ENCODE data around the gene MECP2.

Gene MECP2

DNA sequence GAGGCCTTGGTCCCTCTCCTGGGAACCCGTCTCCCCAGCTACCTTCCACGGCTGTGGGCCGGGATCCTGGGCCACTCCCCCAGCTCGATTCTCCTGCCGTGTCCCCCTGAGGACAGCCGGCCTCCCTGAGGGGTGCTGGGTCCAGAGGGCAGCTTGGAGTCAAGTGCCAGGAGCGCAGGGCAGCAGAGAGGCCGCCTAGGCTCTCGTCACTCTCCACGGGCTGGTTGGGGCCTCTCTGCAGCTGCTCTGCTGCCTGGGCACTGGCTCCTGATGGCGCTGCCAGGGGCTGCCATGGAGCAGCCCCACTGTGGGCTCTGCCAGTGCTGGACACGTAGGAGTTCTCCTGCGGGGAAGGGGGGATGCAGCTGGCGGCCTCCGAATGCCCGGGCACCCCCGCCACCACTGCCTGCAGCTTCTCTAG is 84.5 kb downstream of the MECP2 start:
- WGBS (ENCODE audit: extremely low coverage, insufficient coverage, insufficient read length), result no CpG with 5 or more reads among the region's 17 CpGs
- no peak overlapping the region for H2BK12ac ChIP-seq (ENCODE audit: low read length)
- no peak overlapping the region for H3K23ac ChIP-seq (ENCODE audit: low read length)
- no peak overlapping the region for H3K14ac ChIP-seq (ENCODE audit: low read length)
- H2AK5ac ChIP-seq (ENCODE audit: low read length), result no peak overlapping the region
- H3K27ac ChIP-seq (ENCODE audit: low read depth, low read length), result no peak overlapping the region
- H3K4me2 ChIP-seq (ENCODE audit: low read length), result no peak overlapping the region
- no peak for DNase-seq
- H3K9ac ChIP-seq (ENCODE audit: low read length), result no peak overlapping the region
- no peak overlapping the region for H2AFZ ChIP-seq (ENCODE audit: insufficient read depth, low read length, poor library complexity)
- peaks cover 8 to 14% of the 10 kb centered on the region in 2 experiments for H3K4me1 ChIP-seq (ENCODE audit: control insufficient read depth in 1 of 2, insufficient read depth in 2 of 2, low read length in 2 of 2)
- H4K8ac ChIP-seq (ENCODE audit: low read depth, low read length), result no peak overlapping the region
- H3K79me1 ChIP-seq (ENCODE audit: low read length), result peaks cover 2% of the 10 kb centered on the region
- peaks cover 33 to 42% of the 10 kb centered on the region in 2 experiments for H3K36me3 ChIP-seq (ENCODE audit: control insufficient read depth in 1 of 2, insufficient read depth in 2 of 2, low read length in 2 of 2)
- no peak overlapping the region for H3K4ac ChIP-seq (ENCODE audit: low read depth, low read length)
- no peak overlapping the region for H2BK5ac ChIP-seq (ENCODE audit: low read depth, low read length, poor library complexity)
- H4K91ac ChIP-seq (ENCODE audit: low read depth, low read length), result no peak overlapping the region
- H4K12ac ChIP-seq (ENCODE audit: low read depth, low read length), result no peak overlapping the region
- H3K18ac ChIP-seq (ENCODE audit: low read length), result no peak overlapping the region
- no peaks in the 10 kb centered on the region for H3K27me3 ChIP-seq (ENCODE audit: insufficient read depth, low read length)
- H2BK120ac ChIP-seq (ENCODE audit: insufficient read depth, low read length, poor library complexity), result no peak overlapping the region
- H3K79me2 ChIP-seq (ENCODE audit: control insufficient read depth, insufficient read depth, low read length, poor library complexity), result no peaks in the 10 kb centered on the region
- no peaks in the 10 kb centered on the region for H3K9me3 ChIP-seq (ENCODE audit: insufficient read depth, low read depth, low read length)
- no peak overlapping the region for H3K4me3 ChIP-seq (ENCODE audit: low read depth, low read length)

DNA sequence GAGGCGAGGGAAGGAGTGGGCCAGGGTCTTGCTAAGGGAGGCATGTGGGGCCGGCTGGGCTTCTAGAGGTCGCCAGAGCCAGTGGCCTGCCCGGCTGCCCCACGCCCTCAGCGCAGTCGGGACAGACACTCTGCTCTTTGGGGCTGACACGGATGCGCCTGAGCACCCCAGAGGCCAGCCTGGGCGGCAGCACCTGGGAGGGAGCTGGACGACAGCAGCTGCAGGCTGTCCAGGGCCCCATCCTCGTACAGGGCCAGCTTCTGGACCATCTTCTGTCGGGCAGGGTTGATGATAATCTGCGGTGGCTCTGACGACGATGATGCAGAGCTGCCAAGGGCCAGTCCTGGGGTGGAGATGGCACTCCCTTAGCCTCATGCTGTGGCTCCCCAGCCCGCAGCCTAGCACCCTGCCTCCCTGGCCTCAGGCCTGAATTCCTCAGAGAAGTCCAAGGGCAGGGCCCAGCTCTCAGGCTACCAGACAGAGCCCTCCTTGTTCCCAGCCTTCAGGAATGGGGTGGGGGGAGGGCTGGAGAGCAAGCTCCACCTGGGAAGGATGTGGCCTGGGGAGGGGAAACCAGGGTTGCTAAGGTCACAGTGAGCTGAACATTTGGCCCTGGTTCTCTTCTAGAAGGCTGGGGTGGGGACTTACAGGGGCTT is 85.1 kb downstream of the MECP2 start:
- no peak overlapping the region for H4K8ac ChIP-seq (ENCODE audit: low read depth, low read length)
- H3K79me1 ChIP-seq (ENCODE audit: low read length), result peaks cover 2% of the 10 kb centered on the region
- no peak overlapping the region for H3K9ac ChIP-seq (ENCODE audit: low read length)
- H3K4me1 ChIP-seq (ENCODE audit: control insufficient read depth in 1 of 2, insufficient read depth in 2 of 2, low read length in 2 of 2), result peaks cover 8 to 14% of the 10 kb centered on the region in 2 experiments
- H4K91ac ChIP-seq (ENCODE audit: low read depth, low read length), result no peak overlapping the region
- no peak overlapping the region for H2BK5ac ChIP-seq (ENCODE audit: low read depth, low read length, poor library complexity)
- no peak overlapping the region for H3K4ac ChIP-seq (ENCODE audit: low read depth, low read length)
- no peak overlapping the region for H3K4me2 ChIP-seq (ENCODE audit: low read length)
- peak overlapping the region; percentile 54 for H4K12ac ChIP-seq (ENCODE audit: low read depth, low read length)
- no peak overlapping the region for H2AFZ ChIP-seq (ENCODE audit: insufficient read depth, low read length, poor library complexity)
- H3K23ac ChIP-seq (ENCODE audit: low read length), result no peak overlapping the region
- H3K4me3 ChIP-seq (ENCODE audit: low read depth, low read length), result no peak overlapping the region
- H2BK12ac ChIP-seq (ENCODE audit: low read length), result peak overlapping the region; percentile 68
- no peaks in the 10 kb centered on the region for H3K79me2 ChIP-seq (ENCODE audit: control insufficient read depth, insufficient read depth, low read length, poor library complexity)
- peak overlapping the region; percentile 67 for H2AK5ac ChIP-seq (ENCODE audit: low read length)
- no peak overlapping the region for H2BK120ac ChIP-seq (ENCODE audit: insufficient read depth, low read length, poor library complexity)
- no peak overlapping the region for H3K14ac ChIP-seq (ENCODE audit: low read length)
- H3K27me3 ChIP-seq (ENCODE audit: insufficient read depth, low read length), result no peaks in the 10 kb centered on the region
- no CpG with 5 or more reads among the region's 17 CpGs for WGBS (ENCODE audit: extremely low coverage, insufficient coverage, insufficient read length)
- peak overlapping the region; percentile 23 for H3K27ac ChIP-seq (ENCODE audit: low read depth, low read length)
- peak overlapping the region; percentile 67 for H3K18ac ChIP-seq (ENCODE audit: low read length)
- no peaks in the 10 kb centered on the region for H3K9me3 ChIP-seq (ENCODE audit: insufficient read depth, low read depth, low read length)
- H3K36me3 ChIP-seq (ENCODE audit: control insufficient read depth in 1 of 2, insufficient read depth in 2 of 2, low read length in 2 of 2), result peaks cover 35 to 39% of the 10 kb centered on the region in 2 experiments
- DNase-seq, result peak; percentile 34 to 50

DNA sequence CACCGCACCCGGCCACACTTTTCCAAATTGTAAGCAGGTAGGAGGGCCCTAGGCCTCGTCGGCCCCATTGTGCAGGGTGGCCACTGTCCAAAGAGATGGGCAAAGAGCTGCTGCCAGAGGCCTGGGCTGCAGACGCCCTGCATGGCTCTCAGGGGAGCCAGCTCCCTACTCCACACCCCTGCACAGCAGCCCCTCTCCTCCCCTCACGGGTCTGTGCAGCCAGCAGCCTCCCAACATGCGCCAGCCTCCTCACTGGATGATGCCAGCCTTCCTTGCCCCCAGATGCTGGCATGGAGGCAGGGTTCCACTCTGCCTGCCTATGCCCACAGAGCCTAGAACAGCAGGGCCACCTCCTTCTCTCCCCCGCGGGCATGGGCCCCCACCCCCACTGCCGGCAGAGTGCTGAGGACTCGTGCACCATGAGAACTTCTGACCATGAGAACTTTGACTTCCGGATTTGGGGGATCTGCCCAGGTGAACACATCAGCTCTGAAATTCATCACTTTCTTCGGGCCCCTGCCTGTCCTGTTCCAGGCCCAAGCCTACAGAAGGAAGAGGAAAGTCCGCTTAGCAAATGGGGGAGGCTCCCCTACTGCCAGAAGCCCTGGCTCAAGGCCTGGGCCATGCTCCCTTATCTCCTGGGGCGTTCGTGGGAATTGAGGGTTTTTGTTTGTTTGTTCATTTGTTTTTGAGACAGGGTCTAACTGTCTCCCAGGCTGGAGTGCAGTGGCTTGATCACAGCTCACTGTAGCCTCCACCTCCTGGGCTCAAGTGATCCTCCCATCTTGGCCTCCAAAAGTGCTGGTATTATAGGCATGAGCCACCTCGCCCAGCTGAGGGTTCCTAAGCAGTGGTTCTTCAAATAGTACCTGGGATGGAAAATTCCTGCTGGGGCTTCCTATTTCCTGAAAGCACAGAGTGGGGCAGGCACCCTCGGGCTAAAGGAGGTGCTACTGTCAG is 85.9 kb downstream of the MECP2 start:
- WGBS (ENCODE audit: extremely low coverage, insufficient coverage, insufficient read length), result no CpG with 5 or more reads among the region's 18 CpGs
- Histone ChIP-seq H3K4me3 (ENCODE audit: low read depth, low read length) (no peak overlapping the region), H2AK5ac (ENCODE audit: low read length) (peak overlapping the region; percentile 67)

DNA sequence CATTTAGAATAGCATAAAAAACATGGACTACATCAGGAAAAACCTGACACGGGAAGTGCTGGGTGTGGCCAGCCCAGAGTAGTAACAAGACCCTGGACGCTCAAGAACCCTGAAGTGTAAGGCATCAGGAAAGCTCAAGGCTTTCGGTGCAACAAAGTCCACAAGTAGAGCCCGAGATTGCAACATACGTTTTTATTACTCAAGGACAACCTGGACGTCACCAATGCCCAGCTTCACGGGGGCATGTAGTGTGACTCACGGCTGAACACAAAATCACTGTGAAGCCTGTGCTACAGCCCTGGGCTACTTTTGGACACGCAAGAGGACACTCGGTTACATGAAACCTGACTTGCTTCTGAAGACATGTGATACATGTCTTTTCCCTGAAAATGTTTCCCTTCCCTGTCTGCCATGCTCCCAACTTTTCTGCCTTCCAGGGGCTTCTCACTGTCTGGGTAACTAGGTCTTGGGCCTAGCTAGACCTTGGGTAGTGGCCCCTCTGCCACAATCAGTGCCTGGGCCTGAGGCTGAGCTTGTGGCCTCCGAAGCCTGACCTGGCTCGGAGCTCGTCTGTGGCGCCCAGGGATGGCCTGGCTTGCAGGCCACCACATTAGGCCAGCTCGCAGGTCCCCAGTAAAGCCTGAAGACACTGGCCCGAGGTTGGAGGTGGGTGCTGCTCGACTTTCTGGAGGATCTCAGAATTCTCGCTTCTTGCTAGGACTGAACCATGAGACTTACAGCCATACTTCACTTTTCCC is 87.0 kb downstream of the MECP2 start:
- Histone ChIP-seq H3K4me2 (ENCODE audit: low read length) (no peak overlapping the region), H3K27ac (ENCODE audit: low read depth, low read length) (no peak overlapping the region), H3K4me1 (ENCODE audit: control insufficient read depth in 1 of 2, insufficient read depth in 2 of 2, low read length in 2 of 2) (peaks cover 8 to 14% of the 10 kb centered on the region in 2 experiments), H3K4ac (ENCODE audit: low read depth, low read length) (no peak overlapping the region), H4K8ac (ENCODE audit: low read depth, low read length) (no peak overlapping the region), H2BK12ac (ENCODE audit: low read length) (no peak overlapping the region), H2BK120ac (ENCODE audit: insufficient read depth, low read length, poor library complexity) (no peak overlapping the region), H3K79me1 (ENCODE audit: low read length) (peaks cover 2% of the 10 kb centered on the region), H3K79me2 (ENCODE audit: control insufficient read depth, insufficient read depth, low read length, poor library complexity) (no peaks in the 10 kb centered on the region), H3K9ac (ENCODE audit: low read length) (no peak overlapping the region), H3K23ac (ENCODE audit: low read length) (no peak overlapping the region), H2AFZ (ENCODE audit: insufficient read depth, low read length, poor library complexity) (no peak overlapping the region), H3K9me3 (ENCODE audit: insufficient read depth, low read depth, low read length) (no peaks in the 10 kb centered on the region), H3K4me3 (ENCODE audit: low read depth, low read length) (no peak overlapping the region), H4K91ac (ENCODE audit: low read depth, low read length) (no peak overlapping the region), H3K36me3 (ENCODE audit: control insufficient read depth in 1 of 2, insufficient read depth in 2 of 2, low read length in 2 of 2) (peaks cover 20 to 24% of the 10 kb centered on the region in 2 experiments), H3K14ac (ENCODE audit: low read length) (no peak overlapping the region), H4K12ac (ENCODE audit: low read depth, low read length) (no peak overlapping the region), H2AK5ac (ENCODE audit: low read length) (no peak overlapping the region), H3K18ac (ENCODE audit: low read length) (no peak overlapping the region), H3K27me3 (ENCODE audit: insufficient read depth, low read length) (no peaks in the 10 kb centered on the region), H2BK5ac (ENCODE audit: low read depth, low read length, poor library complexity) (no peak overlapping the region)
- DNase-seq, result peak; percentile 55 to 73
- no CpG with 5 or more reads among the region's 18 CpGs for WGBS (ENCODE audit: extremely low coverage, insufficient coverage, insufficient read length)

More for the DNA sequence above, 85.9 kb downstream of the MECP2 start:
- H3K79me1 ChIP-seq (ENCODE audit: low read length), result peaks cover 2% of the 10 kb centered on the region
- no peak overlapping the region for H4K91ac ChIP-seq (ENCODE audit: low read depth, low read length)
- H2AFZ ChIP-seq (ENCODE audit: insufficient read depth, low read length, poor library complexity), result no peak overlapping the region
- no peaks in the 10 kb centered on the region for H3K27me3 ChIP-seq (ENCODE audit: insufficient read depth, low read length)
- H3K9ac ChIP-seq (ENCODE audit: low read length), result no peak overlapping the region
- no peak overlapping the region for H3K27ac ChIP-seq (ENCODE audit: low read depth, low read length)
- H3K79me2 ChIP-seq (ENCODE audit: control insufficient read depth, insufficient read depth, low read length, poor library complexity), result no peaks in the 10 kb centered on the region
- H3K14ac ChIP-seq (ENCODE audit: low read length), result no peak overlapping the region
- DNase-seq, result peak in 1 of 2 donors; percentile 35
- no peak overlapping the region for H4K12ac ChIP-seq (ENCODE audit: low read depth, low read length)
- H2BK120ac ChIP-seq (ENCODE audit: insufficient read depth, low read length, poor library complexity), result no peak overlapping the region
- peaks cover 8 to 14% of the 10 kb centered on the region in 2 experiments for H3K4me1 ChIP-seq (ENCODE audit: control insufficient read depth in 1 of 2, insufficient read depth in 2 of 2, low read length in 2 of 2)
- no peak overlapping the region for H3K4me2 ChIP-seq (ENCODE audit: low read length)
- H3K18ac ChIP-seq (ENCODE audit: low read length), result no peak overlapping the region
- H2BK5ac ChIP-seq (ENCODE audit: low read depth, low read length, poor library complexity), result no peak overlapping the region
- no peak overlapping the region for H2BK12ac ChIP-seq (ENCODE audit: low read length)
- H3K23ac ChIP-seq (ENCODE audit: low read length), result no peak overlapping the region
- no peaks in the 10 kb centered on the region for H3K9me3 ChIP-seq (ENCODE audit: insufficient read depth, low read depth, low read length)
- H3K36me3 ChIP-seq (ENCODE audit: control insufficient read depth in 1 of 2, insufficient read depth in 2 of 2, low read length in 2 of 2), result peaks cover 32 to 35% of the 10 kb centered on the region in 2 experiments
- H4K8ac ChIP-seq (ENCODE audit: low read depth, low read length), result no peak overlapping the region
- H3K4ac ChIP-seq (ENCODE audit: low read depth, low read length), result no peak overlapping the region
